ENCODE measurements around the gene MESP1.

Gene MESP1

DNA sequence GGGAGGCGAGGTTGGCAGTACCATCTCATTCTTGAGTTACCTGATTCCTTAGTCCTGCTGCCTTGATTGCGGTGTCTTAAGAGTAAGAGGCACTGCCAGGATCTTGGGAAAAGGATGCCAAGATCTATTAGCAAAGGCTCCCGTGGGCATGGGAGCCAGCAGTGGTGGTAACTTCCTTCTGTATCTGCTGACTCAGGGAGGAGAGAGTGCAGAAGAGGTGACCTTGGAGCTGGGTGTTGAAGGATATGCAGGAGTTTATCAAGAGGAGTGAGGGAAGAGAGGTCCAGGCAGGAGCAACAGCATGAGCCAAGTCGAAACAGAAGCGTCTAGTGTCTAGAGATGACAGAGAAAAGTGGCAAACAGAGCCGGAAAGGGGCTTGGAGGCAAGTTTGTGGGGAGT, 29.6 kb upstream of the MESP1 start:
- no peak for DNase-seq

DNA sequence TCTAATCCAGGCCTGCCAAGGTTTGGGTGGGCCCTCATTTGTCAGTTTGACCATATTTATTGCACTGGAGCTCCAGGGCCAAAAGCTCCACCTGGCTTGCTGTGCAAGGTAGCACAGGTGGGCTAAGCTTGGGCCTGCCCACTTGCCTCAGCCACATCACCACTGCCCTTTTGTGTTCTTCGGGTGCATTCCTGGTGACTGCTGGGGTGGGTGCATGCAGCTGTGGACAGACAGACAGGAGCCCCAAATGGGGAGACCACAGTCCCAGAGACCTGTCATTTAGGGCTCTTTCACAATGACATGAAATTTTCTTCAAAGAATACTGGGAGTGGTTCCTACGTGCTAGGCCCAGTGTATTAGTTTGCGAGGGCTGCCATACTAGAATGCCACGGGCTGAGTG, 27.8 kb upstream of the MESP1 start:
- DNase-seq, result no peak

- DNase-seq, result no peak
These were observed 26.8 kb upstream of the MESP1 start for GRCh38 chr15:89777782-89778380.

DNA sequence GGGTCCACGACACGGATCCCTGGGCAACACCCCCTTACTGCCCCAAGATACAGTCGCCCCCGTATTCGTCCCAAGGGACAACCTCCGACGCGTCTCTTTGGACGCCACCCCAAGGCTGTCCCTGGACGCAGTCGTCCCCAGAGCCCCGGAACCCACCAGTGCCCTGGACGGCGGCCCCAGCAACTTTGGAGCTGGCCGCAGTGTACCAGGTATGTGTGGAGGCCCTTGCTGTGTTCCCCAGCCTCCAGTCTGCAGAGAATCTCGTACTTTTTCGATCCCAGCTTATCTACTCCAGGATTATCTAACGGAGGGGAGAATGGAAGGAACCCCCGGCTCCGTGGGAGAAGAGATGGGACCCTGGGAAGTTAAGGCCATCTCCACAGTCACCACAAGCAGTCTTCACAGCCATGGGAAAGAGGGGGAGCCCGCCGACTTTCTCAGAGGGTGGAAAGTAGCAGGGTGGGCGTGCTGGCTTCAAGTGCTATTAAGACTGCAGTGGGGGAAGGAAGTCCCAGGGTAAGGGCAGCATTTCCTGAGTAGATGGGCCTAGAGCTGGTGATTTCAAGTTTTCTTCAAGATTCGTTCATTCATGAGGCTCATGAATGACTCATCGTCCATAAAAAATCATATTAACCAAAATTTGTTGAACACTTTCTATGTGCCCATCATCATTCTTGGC, 26.2 kb upstream of the MESP1 start:
- no peak for DNase-seq

DNA sequence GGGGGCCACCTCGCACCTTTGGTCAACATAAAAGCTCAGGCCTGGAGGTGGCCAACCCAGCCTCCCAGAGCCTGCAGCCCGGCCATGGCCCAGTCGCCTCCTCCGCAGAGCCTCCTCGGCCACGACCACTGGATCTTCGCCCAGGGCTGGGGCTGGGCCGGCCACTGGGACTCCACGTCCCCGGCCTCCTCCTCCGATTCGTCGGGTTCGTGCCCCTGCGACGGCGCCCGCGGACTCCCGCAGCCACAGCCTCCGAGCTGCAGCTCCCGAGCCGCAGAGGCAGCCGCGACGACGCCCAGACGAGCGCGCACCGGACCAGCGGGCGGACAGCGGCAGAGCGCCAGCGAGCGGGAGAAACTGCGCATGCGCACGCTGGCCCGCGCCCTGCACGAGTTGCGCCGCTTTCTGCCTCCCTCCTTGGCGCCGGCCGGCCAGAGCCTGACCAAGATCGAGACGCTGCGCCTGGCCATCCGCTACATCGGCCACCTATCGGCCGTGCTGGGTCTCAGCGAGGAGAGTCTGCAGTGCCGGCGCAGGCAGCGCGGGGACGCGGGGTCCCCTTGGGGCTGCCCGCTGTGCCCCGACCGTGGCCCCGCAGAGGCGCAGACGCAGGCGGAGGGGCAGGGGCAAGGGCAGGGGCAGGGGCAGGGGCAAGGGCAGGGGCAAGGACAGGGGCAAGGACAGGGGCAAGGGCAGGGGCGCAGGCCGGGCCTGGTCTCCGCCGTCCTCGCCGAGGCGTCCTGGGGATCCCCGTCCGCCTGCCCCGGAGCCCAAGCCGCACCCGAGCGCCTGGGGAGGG, 25.4 kb upstream of the MESP1 start, which contains the start of gene MESP2:
MESP2 (plus strand) TSS at position 59 of the 799 bp plus-strand sequence; CDS start at position 85, 26 bp downstream.
- peak; percentile 11 to 27 (median 20) for DNase-seq

DNA sequence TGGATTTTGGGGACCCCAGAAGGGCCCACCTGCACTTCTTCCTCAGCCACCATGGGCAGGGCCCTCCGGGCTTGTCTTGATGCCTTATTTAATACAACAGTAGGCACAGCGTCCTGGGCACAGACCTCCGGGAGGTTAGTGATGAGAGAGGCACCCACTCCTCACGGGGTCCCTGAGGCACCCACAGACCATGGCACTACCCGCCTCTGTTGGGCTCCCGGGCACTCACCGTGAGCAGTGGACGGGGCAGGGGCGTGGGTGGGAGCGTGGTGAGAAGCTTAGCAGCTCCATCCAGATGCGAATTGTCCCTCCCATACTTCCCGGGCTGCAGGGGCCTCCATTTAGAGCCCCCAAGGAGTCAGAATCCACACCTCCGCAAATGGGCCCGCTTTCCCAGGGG, 24.8 kb upstream of the MESP1 start:
- no peak for DNase-seq

DNA sequence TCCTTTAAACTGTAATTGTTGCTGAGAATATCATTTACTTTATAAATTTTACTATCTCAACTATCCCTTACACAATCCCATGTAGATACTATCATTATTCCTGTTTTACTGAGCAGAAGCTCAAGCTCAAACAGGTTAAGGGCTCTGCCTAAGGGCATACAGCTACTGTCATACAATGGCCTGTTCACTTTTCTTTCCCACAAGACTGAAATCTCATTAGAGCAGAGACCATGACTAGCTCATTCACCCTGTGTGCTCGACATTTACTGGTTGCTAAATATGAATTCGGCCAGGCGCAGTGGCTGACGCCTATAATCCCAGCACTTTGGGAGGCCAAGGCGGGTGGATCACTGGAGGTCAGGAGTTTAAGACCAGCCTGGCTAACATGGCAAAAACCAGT, 23.4 kb upstream of the MESP1 start:
- DNase-seq, result no peak

DNA sequence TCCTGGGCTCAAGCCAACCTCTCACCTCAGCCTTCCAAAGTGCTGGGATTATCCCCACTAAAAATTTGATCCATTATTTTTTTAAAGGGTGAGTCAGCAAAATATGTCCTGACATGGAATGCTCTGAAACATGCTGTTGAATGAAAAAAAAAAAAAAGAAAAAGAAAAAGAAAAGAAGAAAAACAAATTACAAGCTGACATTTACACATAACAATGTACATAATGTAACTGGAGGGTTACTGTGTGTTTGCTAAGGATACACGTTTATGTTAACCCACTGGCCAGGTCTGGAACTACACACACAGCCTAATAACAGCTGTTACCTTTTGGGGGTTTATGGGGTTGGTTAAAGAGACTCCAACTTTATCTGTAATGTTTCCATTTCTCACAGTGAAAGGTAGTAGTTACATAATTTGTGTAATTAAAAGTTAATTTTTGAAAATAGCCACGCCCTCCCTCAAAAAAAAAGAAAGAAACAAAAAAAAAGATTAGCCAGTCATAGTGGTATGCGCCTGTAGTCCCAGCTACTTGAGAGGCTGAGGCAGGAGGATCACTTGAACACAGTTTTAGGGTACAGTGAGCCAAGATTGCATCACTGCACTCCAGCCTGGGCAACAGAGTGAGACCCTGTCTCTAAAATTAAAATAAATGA, 22.0 kb upstream of the MESP1 start:
- no peak for DNase-seq

- no peak for DNase-seq
These were observed 19.0 kb upstream of the MESP1 start for GRCh38 chr15:89770041-89770440.

GRCh38 chr15:89769366-89769765, 18.3 kb upstream of the MESP1 start:
- no peak for DNase-seq

DNA sequence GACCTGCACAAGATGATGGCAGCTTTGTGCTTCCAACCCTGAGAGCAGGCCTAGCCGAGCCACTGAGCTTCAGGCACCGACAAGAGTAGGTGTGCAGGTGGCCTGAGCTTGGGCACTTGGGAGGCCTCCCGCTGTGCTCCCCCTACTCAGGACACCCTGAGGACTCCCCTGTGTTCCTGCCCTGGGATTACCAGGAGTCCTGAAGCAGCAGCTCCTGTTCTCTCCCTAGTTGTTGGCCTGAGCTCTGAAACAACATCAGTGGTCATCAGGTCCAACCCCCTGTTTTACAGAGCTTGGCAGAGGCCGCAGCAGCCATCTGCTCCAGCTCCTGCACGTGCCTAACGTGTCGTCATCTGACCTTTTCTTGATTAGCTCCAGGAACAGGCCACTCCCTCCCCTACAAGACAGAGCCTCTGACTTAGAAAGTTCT, 17.0 kb upstream of the MESP1 start:
- DNase-seq, result no peak

- DNase-seq, result no peak
These were observed 16.4 kb upstream of the MESP1 start for GRCh38 chr15:89767411-89767915.

DNA sequence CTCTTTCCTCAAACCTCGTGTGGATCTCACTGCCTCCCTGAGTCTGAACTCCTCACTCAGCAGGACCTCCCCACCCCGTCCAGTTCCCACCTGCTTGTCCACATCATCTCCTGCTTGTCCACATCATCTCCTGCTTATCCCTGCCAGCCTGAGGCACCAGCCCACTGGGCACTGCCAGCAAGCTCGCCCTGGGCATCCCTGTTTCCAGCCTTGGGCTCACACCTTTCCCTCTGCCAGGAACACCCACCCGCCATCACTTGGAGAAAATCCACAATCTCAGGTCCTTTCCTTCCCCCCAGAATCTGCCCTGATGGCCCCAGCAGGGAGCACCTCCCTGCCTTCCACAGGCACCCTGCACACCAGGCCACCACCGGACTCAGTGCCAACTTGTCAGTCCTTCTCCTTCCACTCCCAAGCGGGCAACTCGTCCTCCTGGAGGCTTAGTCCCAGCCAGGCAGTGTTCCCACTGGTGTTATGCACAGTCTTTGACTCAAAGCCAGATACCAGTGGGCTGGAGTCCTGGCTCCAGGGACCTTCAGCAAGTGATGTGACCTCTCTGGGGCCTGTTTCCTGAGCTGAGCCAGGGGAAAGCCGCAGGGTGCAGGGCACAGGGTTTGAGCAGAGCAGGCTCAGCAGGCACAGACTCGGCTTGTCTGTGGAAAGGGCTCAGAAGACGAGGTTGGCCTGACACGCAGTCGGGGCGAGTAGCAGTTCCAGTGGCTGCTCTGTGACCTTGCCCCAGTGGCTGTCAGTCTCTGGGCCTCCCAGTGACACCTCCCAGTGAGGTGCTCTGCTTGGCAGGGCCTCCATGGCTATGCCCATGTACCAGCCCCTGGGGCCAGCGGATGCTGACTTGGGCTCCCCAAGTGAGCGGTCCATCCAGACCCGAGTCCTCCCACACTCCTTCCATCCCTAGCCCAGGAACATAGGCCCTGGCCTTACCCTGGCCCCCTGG, 15.6 kb upstream of the MESP1 start:
- no peak for DNase-seq

DNA sequence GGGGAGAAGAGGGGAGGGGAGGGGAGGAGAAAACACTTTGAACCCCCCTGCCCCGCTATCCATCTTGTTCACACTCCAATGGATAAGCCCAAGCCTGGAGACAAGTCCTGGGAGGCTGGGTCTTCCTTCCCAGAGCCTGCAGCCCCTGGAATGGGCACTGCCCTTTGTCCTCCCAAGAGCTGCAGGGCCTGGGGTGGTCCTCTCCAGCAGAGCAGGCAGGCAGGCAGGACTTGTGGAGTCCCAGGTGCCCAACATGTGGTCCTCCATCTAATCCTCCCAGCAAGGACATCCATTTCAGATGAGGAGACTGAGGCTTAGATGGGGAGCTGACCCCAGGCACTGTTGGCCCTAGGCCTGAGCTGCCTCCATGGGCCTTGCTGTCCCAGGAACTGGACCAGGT, 14.6 kb upstream of the MESP1 start:
- no peak for DNase-seq

- no peak for DNase-seq
These were observed 10.9 kb upstream of the MESP1 start for GRCh38 chr15:89761929-89762328.

GRCh38 chr15:89761009-89761831, 10.2 kb upstream of the MESP1 start:
- no peak for DNase-seq

DNA sequence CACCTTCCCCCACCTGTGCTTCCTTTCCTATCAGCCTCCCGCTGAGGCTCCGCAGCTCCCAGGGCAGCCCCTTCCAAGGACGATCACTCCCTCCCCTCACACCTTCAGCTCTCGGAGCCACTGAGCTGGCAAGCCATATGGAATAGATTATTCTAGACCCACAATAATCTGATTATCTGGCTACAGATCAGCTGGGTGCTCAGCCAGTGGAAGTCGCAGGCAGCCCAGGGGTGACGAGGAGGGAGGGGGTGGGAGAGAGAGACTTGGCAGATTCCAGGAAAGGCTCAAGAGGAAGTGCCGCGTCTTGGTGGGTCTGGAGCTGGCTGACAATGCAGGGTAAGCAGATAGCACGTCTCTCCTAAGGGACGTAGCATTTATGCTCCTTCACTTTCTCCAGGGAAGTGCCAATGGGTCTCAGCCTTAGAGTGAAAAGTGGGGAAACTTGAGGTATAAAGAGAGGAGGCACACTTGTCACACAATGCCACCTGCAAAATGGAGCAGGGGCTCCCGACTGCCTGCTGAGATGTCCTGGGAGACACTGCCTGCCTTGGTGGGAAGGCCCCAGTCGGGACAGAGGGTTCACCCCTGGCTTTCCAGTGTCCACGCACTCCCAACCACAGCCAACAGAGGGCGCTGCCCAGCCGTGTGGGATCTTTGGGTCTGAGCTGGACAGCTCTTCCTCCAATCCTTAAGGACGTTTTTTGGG, 9.4 kb upstream of the MESP1 start:
- DNase-seq, result peak; percentile 13 to 64 (median 38)

DNA sequence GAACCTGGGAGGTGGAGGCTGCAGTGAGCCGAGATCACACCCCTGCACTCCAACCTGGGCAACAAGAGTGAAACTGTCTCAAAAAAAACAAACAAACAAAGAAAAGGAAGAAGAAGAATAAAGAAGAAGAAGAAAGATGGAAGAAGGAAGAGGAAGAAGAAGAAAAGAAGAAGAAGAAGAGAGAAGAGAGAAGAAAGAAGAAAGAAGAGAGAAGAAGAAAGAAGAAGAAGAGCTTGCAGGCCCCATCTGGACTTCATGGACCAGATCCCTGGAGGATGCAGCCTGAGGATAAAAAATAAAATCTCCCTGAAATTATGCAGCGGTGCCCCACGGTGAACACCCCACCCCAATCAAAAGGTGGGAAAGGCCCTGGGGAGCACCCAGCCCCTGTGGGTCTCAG, 8.8 kb upstream of the MESP1 start:
- no peak for DNase-seq

- DNase-seq, result no peak
These were observed 7.9 kb upstream of the MESP1 start for GRCh38 chr15:89758981-89759380.

DNA sequence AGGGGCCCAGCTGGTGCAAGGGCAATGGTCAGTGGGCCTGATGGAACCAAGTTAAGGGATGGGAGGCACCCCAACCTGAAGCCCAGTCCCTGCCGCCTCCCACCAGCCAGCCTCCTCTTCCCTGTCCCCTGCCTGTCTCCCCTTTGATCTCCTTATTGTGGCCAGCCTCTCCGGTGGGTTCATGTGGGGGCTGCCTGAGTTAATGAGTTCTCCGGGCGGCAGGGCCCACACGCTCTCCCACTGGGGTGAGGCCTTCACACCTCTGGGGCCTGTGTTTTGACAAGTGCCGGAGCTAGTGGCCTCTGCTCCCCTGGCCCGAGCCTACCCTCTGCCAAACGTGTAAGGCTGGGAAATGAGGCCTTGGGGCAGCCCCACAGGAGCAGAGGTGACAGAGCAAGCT, 7.2 kb upstream of the MESP1 start:
- DNase-seq, result no peak

Measured in activated CD4-positive, CD25-positive, alpha-beta regulatory T cell (primary cell).